Heart left ventricle (tissue), 13 donors: ENCODE measurements around the gene EIF6.

Experiments used
- POLR2A ChIP-seq, 2 donors: fragments of 450-650 bp; IDR thresholded peaks; one replicate each; pipeline ENCODE4 v1.6.1; 2017; ENCODE audit warnings: antibody characterized with exemption in 2 of 2, mild to moderate bottlenecking in 2 of 2, moderate library complexity in 2 of 2
- TF ChIP-seq, protein P1 (sequence below), 12 donors: fragments of 200-600 bp; sonication (generic) in 4 of 12; IDR thresholded peaks; one replicate each; pipeline versions ENCODE4 v1.5.0 to v1.8.0; 2018 to 2022; ENCODE audit warnings: antibody characterized with exemption in 12 of 12, mild to moderate bottlenecking in 5 of 12
- donor health status: ischemic (EF 13 %, LVEDD 7.1; RV severe dilation, severe dysfunction).
- donor health status: DM: no; HTN: yes; CAD: no.
- donor health status: DM: no; HTN: no; CAD: no.
- donor health status: ischemic (EF 25% LVEDD 6.9; RV normal size, moderate dysfunction).
- donor health status: ischemic (EF 25% LVEDD 5.7; RV mildly dilated, moderate dysfunction).
- donor health status: ischemic (EF 35%, LVEDD 5.7; RV mildly dilated, moderate dysfunction).
- donor health status: nonischemic (EF 11% LVEDD 7.7; RV severe dilation, severe dysfunction).
- donor health status: DM: yes; HTN: yes; CAD: no.
- donor health status: PGD.
- donor health status: ischemic (EF 29% LVEDD 5.4; RV normal size, mild dysfunction).
- donor health status: nonischemic (EF 23%, LVEDD 6.1; RV moderate dilation, normal function).

DNA sequence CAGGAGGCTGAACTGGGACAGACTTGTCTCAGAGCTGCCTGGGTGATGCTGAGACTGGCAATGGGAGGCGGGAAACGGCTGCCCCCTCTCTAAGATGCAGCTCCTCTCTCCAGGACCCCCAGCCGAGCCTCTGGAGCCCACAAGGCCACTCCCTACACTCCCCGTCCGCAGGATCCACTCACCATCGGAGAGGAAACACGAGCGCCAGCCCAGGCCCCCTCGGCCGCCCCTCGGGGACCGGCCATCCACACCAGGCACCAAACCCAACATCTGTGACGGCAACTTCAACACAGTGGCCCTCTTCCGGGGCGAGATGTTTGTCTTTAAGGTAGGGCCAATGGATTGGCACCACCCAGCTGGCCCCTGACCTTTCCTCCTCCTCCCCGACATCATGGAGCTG, 17.5 kb downstream of the EIF6 start:
- TF ChIP-seq, protein P1, sequence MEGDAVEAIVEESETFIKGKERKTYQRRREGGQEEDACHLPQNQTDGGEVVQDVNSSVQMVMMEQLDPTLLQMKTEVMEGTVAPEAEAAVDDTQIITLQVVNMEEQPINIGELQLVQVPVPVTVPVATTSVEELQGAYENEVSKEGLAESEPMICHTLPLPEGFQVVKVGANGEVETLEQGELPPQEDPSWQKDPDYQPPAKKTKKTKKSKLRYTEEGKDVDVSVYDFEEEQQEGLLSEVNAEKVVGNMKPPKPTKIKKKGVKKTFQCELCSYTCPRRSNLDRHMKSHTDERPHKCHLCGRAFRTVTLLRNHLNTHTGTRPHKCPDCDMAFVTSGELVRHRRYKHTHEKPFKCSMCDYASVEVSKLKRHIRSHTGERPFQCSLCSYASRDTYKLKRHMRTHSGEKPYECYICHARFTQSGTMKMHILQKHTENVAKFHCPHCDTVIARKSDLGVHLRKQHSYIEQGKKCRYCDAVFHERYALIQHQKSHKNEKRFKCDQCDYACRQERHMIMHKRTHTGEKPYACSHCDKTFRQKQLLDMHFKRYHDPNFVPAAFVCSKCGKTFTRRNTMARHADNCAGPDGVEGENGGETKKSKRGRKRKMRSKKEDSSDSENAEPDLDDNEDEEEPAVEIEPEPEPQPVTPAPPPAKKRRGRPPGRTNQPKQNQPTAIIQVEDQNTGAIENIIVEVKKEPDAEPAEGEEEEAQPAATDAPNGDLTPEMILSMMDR (IDR thresholded peaks at IDR 0.05), result no peak
- TF ChIP-seq POLR2A (IDR thresholded peaks at IDR 0.05), result no peak
